Smooth muscle cell (in vitro differentiated cells): Measurements from ENCODE around the gene CHD9. TPM values are rescaled to one million over a fixed set of nuclear protein-coding genes. Genes with fewer than 3 reads are reported as not detected.

Source experiments
- DNase-seq: peaks from one replicate; lab custom pipeline; 2025; ENCODE audit not compliant: unreplicated experiment; lab: John Stamatoyannopoulos, UW
- H2AFZ ChIP-seq: fragments of 200-600 bp; sonication (generic); 2 replicates; pipeline ENCODE4 v1.6.0; 2016; ENCODE audit warnings: antibody characterized with exemption, low read depth, mild to moderate bottlenecking
- H3F3A ChIP-seq: fragments of 200-600 bp; sonication (generic); 2 replicates; pipeline ENCODE4 v1.6.0; 2017; ENCODE audit warnings: antibody characterized with exemption, low read depth
- H3K27ac ChIP-seq: fragments of 200-600 bp; sonication (generic); 2 replicates; pipeline ENCODE4 v1.5.1; 2016; ENCODE audit warnings: low read depth, mild to moderate bottlenecking
- H3K27me3 ChIP-seq: fragments of 200-600 bp; sonication (generic); 2 replicates; pipeline ENCODE4 v1.6.1; 2016; ENCODE audit warnings: low read depth, mild to moderate bottlenecking
- H3K36me3 ChIP-seq: fragments of 200-600 bp; sonication (generic); 2 replicates; pipeline ENCODE4 v1.5.1; 2016; ENCODE audit warnings: low read depth
- H3K4me1 ChIP-seq: fragments of 200-600 bp; sonication (generic); 2 replicates; pipeline ENCODE4 v1.5.1; 2016; ENCODE audit warnings: low read depth
- H3K4me2 ChIP-seq: fragments of 200-600 bp; sonication (generic); 2 replicates; pipeline ENCODE4 v1.6.0; 2016; ENCODE audit warnings: mild to moderate bottlenecking
- H3K4me3 ChIP-seq: fragments of 200-600 bp; sonication (generic); 2 replicates; pipeline ENCODE4 v1.5.1; 2016; ENCODE audit warnings: mild to moderate bottlenecking
- H3K79me2 ChIP-seq: fragments of 200-600 bp; sonication (generic); 2 replicates; pipeline ENCODE4 v1.6.0; 2016; ENCODE audit warnings: low read depth, mild to moderate bottlenecking
- H3K9ac ChIP-seq: fragments of 200-600 bp; sonication (generic); 2 replicates; pipeline ENCODE4 v1.6.0; 2016; ENCODE audit warnings: low read depth
- H3K9me3 ChIP-seq: fragments of 200-600 bp; sonication (generic); replicated peaks from 2 replicates; pipeline ENCODE4 v1.5.1; 2016; ENCODE audit warnings: low read depth
- H4K20me1 ChIP-seq: fragments of 200-600 bp; sonication (generic); 2 replicates; pipeline ENCODE4 v1.6.0; 2016; ENCODE audit warnings: low read depth
- CTCF ChIP-seq: fragments of 200-600 bp; sonication (generic); IDR thresholded peaks from 2 replicates; pipeline ENCODE4 v1.5.1; 2017; ENCODE audit warnings: borderline replicate concordance, mild to moderate bottlenecking, antibody characterized with exemption; ENCODE audit not compliant: insufficient read depth, poor library complexity, severe bottlenecking
- WGBS: methylation state at CpG from one replicate; pipeline ENCODE4 v1.1.7; 2016; ENCODE audit warnings: low lambda C conversion rate; 5-methylcytosine and 5-hydroxymethylcytosine counted together
- polyA plus RNA-seq: library from polyadenylated mRNA; unstranded; fragments of >200 nt; fragmentation: Nextera tagmentation; extraction: Ambion mirVana; gene quantifications from 2 replicates; pipeline ENCODE4 v1.2.1, GENCODE V29; 2016
- total RNA-seq: library from RNA; depleted of rRNA; stranded (reverse); fragments of >200 nt; gene quantifications from 2 replicates; pipeline ENCODE4 v1.2.3, GENCODE V29; 2014

CHD9 gene
- total and polyA plus RNA-seq, 2 experiments from 2014 or later, result 43.7 to 117 TPM

DNA sequence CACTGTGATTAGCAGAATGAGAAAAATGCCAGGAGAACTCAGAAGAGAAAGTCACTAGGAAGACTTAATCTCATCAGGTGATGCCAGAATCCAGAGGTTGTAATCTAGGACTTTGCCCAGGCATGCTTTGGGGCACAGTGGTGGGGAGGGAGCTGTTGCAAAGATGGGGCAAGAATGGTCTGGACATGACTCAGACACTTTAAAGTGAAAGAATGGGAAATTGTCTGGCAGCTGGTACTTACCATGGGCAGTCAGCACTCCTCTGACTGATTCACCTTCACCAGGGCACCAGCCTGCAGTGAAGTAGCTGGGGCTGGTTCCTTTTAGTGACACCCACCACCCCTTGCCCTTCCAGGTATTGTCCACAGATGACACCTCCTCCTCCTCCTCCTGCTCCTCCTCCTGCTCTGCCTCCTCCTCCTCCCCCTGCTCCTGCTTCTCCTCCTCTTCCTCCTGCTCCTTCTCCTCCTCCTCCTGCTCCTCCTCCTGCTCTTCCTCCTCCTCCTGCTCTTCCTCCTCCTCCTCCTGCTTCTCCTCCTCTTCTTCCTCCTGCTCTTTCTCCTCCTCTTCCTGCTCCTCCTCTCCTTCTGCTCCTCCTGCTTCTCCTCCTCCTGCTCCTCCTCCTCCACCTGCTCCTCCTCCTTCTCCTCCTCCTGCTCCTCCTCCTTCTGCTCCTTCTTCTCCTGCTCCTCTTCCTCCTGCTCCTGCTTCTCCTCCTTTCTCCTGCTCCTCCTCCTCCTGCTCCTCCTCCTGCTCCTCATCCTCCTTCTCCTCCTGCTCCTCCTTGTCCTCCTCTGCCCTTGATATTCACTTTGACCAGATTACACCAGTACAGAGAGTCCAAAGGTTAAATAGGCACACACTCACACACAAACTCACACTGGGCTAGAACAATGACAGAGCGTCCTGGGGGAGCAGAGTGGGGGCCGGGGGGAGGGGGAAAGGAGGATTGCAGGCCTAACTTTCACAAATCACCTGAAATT is 2.0 kb upstream of the CHD9 start, which contains the start of gene CHD9NB:
TSS of gene CHD9NB (minus strand) at position 379 of the 983 bp plus-strand sequence. CDS start 8,739 bp downstream, outside the sequence.
- no peak for TF ChIP-seq CTCF
- no peaks in the 10 kb centered on the region for H3K9me3 ChIP-seq
- no peaks in the 10 kb centered on the region for H3K27me3 ChIP-seq
- H3K4me1 ChIP-seq, result peaks cover 14% of the 10 kb centered on the region
- peak within 1 kb of the TSS; percentile 84 for H3K27ac ChIP-seq
- no peaks in the 10 kb centered on the region for H3K36me3 ChIP-seq
- H3K4me3 ChIP-seq, result no peak within 1 kb of the TSS
- H3K4me2 ChIP-seq, result peak within 1 kb of the TSS; percentile 82
- H3K9ac ChIP-seq, result peak within 1 kb of the TSS; percentile 51
- peaks cover 11% of the 10 kb centered on the region for H3F3A ChIP-seq
- H2AFZ ChIP-seq, result peak within 1 kb of the TSS; percentile 62
- H4K20me1 ChIP-seq, result no peaks in the 10 kb centered on the region
- H3K79me2 ChIP-seq, result peaks cover 18% of the 10 kb centered on the region
- 69% methylated on average over 2 of the region's 2 CpGs for WGBS
- no peak for DNase-seq

- H3K27ac ChIP-seq, result peak overlapping the region; percentile 90
- peak overlapping the region; percentile 91 for H2AFZ ChIP-seq
- H3K36me3 ChIP-seq, result no peaks in the 10 kb centered on the region
- no peak for DNase-seq
- H4K20me1 ChIP-seq, result no peaks in the 10 kb centered on the region
- H3K4me2 ChIP-seq, result peak overlapping the region; percentile 86
- peaks cover 31% of the 10 kb centered on the region for H3K79me2 ChIP-seq
- peaks cover 11% of the 10 kb centered on the region for H3F3A ChIP-seq
- no peak for TF ChIP-seq CTCF
- peaks cover 14% of the 10 kb centered on the region for H3K4me1 ChIP-seq
- no peaks in the 10 kb centered on the region for H3K27me3 ChIP-seq
- no peaks in the 10 kb centered on the region for H3K9me3 ChIP-seq
- H3K4me3 ChIP-seq, result peak overlapping the region; percentile 79
- 68% methylated on average over 13 of the region's 13 CpGs for WGBS
- peak overlapping the region; percentile 34 for H3K9ac ChIP-seq
Measured at GRCh38 chr16:53053967-53054669, 673 bp upstream of the CHD9 start.

DNA sequence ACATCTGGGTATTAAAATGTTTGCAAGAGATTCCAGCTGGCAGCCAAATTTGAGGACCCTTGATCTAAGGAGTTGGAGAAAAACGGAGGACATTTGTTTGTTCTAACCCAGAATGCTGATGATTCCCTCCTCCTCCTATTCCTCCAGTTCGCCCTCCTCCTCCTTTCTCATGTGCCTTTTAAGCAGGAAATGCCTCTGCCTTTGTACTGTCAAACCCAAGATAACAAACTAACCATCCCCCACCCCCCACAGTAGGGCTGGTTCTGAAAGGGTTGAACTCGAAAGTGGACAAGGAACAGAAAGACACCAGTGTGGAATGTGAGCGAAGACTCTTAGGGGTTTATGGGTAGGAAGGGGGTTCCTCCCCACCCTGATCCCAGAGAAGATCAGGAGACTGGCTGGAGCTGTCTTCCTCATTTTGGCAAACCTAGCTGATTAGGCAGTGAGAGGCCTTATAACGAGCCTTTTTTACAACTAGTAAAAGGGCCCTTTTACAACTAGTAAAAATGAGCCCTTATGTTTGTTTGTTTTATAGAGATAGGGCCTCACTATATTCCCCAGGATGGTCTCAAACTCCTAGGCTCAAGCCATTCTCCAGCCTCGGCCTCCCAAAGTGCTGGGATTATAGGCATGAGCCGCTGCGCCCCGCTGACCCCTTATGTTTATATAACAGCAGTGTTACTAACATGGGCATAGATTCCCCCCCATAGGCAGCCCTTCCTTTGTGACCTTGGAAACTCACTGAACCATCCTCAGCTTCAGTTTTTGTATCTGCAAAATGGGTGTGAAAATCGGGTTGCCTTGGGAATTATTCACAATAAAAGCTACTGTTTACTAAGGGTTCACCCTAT is 975 bp downstream of the CHD9 start:
- Histone ChIP-seq H4K20me1 (no peaks in the 10 kb centered on the region), H3K27ac (peak overlapping the region; percentile 90), H3K4me2 (peak overlapping the region; percentile 86), H3K79me2 (peaks cover 48% of the 10 kb centered on the region), H3K36me3 (no peaks in the 10 kb centered on the region), H3K9me3 (no peaks in the 10 kb centered on the region), H3K4me3 (peak overlapping the region; percentile 79), H3K9ac (peak overlapping the region; percentile 65), H2AFZ (peak overlapping the region; percentile 91), H3K27me3 (no peaks in the 10 kb centered on the region), H3K4me1 (peaks cover 14% of the 10 kb centered on the region), H3F3A (peaks cover 11% of the 10 kb centered on the region)
- DNase-seq, result peak; percentile 37
- 22% methylated on average over 10 of the region's 10 CpGs for WGBS
- no peak for TF ChIP-seq CTCF
